ENCODE results near the gene IPPK. TPM values are rescaled to one million over a fixed set of nuclear protein-coding genes. Genes with fewer than 3 reads are reported as not detected.

Gene IPPK
- total RNA-seq, 1 experiment from 2014 or later: 10.6 TPM

DNA sequence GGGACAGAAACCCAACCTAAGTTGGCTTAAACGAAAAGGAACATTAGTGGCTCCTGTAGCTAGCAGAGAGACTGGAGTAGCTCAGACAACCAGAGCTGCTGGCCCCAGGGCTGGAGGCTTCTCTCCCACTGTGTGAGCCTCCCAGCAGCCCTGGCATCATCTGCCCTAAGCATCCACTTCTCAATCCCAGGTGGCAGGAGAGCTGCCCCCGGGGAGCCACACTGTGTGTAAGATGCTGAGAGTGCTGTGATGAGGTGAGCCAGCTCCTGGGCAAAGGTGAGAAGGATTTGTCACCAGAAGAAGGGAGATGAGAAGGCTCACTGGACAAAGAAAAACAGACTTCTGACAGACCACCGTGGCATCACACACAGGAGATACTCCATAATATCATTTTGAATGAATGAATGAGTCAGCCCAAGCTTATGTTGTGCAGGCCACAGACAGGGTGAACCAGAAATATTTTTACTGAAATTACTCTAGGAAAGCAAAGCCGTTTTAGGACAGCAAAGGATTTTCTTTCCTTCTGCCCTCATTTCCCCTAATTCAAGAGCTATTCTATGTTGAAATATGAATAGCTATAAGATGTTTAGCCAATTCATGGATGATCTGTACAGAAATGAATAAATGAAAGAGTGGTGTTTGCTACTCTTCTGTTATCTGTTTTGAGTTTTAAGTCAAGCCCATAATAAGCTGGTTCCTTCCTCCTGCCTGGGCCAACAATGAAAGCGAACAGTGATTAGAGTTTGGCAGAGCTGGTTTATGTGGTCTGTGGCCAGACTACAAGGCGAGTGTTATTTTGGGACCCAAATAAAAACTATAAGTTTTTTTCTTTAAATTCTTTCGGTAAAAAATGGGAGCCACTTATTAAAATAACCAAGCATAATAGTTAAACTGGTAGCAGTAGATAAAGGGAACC, 76.7 kb downstream of the IPPK start:
- Histone ChIP-seq H3K9me3 (ENCODE audit: low read length) (no peaks in the 10 kb centered on the region), H3K4me1 (ENCODE audit: insufficient read depth, low read length) (no peaks in the 10 kb centered on the region), H3K27me3 (ENCODE audit: low read length) (no peaks in the 10 kb centered on the region), H3K4me2 (ENCODE audit: low read length) (no peak overlapping the region), H2AFZ (ENCODE audit: low read length) (no peak overlapping the region), H3K79me2 (ENCODE audit: low read length) (no peaks in the 10 kb centered on the region), H3K9me2 (replicated peaks; ENCODE audit: low read length) (no peaks in the 10 kb centered on the region), H4K20me1 (ENCODE audit: low read length) (no peaks in the 10 kb centered on the region), H3K9ac (ENCODE audit: low read length) (no peak overlapping the region), H3K36me3 (ENCODE audit: low read depth, low read length) (no peaks in the 10 kb centered on the region), H3K4me3 (ENCODE audit: low read length) (no peak overlapping the region), H3F3A (ENCODE audit: low read length, unreplicated experiment) (no peaks in the 10 kb centered on the region), H3K27ac (ENCODE audit: low read length) (no peak overlapping the region)
- DNase-seq: no peak
- POLR2A ChIA-PET (ENCODE audit: unreplicated experiment): no interaction called here
- ATAC-seq: no peak
- TF ChIP-seq EZH2phosphoT487 (IDR thresholded peaks at IDR 0.05; ENCODE audit: borderline replicate concordance, low read length): no peak
- TF ChIP-seq, protein P1, sequence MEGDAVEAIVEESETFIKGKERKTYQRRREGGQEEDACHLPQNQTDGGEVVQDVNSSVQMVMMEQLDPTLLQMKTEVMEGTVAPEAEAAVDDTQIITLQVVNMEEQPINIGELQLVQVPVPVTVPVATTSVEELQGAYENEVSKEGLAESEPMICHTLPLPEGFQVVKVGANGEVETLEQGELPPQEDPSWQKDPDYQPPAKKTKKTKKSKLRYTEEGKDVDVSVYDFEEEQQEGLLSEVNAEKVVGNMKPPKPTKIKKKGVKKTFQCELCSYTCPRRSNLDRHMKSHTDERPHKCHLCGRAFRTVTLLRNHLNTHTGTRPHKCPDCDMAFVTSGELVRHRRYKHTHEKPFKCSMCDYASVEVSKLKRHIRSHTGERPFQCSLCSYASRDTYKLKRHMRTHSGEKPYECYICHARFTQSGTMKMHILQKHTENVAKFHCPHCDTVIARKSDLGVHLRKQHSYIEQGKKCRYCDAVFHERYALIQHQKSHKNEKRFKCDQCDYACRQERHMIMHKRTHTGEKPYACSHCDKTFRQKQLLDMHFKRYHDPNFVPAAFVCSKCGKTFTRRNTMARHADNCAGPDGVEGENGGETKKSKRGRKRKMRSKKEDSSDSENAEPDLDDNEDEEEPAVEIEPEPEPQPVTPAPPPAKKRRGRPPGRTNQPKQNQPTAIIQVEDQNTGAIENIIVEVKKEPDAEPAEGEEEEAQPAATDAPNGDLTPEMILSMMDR (conservative IDR thresholded peaks at IDR 0.05; ENCODE audit: low read depth, low read length): no peak
- no peak for TF ChIP-seq EZH2 (IDR thresholded peaks at IDR 0.05; ENCODE audit: low read length, unreplicated experiment)
- intact Hi-C loops (cut with micrococcal nuclease): no loop called here
- CTCF ChIA-PET: no interaction called here
- BruUV-seq (replicated peaks): no TSS peak

DNA sequence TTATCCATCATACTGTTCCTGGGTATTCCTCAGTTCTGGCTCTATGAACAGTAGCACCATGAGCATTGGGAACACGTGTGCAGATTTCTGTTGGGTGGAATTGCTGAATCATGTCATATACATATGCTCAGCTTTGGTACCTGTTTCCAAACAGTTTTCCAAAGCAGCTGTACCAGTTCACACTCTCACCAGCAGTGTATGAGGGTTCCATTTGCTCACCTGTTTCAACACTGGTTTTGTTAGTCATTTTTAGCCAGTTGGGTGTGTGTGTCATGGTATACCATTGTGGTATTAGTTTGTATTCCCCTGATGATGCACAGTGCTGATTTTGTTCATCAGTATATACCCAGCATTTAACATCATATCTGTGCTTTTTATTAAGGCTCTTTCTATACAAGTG, 77.4 kb downstream of the IPPK start:
- intact Hi-C loops (cut with micrococcal nuclease): no loop called here
- no peaks in the 10 kb centered on the region for H3K27me3 ChIP-seq (ENCODE audit: low read length)
- H3K4me2 ChIP-seq (ENCODE audit: low read length): no peak overlapping the region
- CTCF ChIA-PET: no interaction called here
- ATAC-seq (no peak), DNase-seq (peak; percentile 4)
- no peak overlapping the region for H3K4me3 ChIP-seq (ENCODE audit: low read length)
- no peaks in the 10 kb centered on the region for H3K9me2 ChIP-seq (replicated peaks; ENCODE audit: low read length)
- H3K4me1 ChIP-seq (ENCODE audit: insufficient read depth, low read length): no peaks in the 10 kb centered on the region
- no peaks in the 10 kb centered on the region for H3K79me2 ChIP-seq (ENCODE audit: low read length)
- H2AFZ ChIP-seq (ENCODE audit: low read length): no peak overlapping the region
- no TSS peak for BruUV-seq (replicated peaks)
- H3K27ac ChIP-seq (ENCODE audit: low read length): no peak overlapping the region
- H3F3A ChIP-seq (ENCODE audit: low read length, unreplicated experiment): no peaks in the 10 kb centered on the region
- no peaks in the 10 kb centered on the region for H4K20me1 ChIP-seq (ENCODE audit: low read length)
- POLR2A ChIA-PET (ENCODE audit: unreplicated experiment): no interaction called here
- H3K9ac ChIP-seq (ENCODE audit: low read length): no peak overlapping the region
- H3K36me3 ChIP-seq (ENCODE audit: low read depth, low read length): no peaks in the 10 kb centered on the region
- H3K9me3 ChIP-seq (ENCODE audit: low read length): no peaks in the 10 kb centered on the region
- TF ChIP-seq EZH2phosphoT487 (IDR thresholded peaks at IDR 0.05; ENCODE audit: borderline replicate concordance, low read length) (no peak), EZH2 (IDR thresholded peaks at IDR 0.05; ENCODE audit: low read length, unreplicated experiment) (no peak)
- TF ChIP-seq, protein P1 (conservative IDR thresholded peaks at IDR 0.05; ENCODE audit: low read depth, low read length): no peak

DNA sequence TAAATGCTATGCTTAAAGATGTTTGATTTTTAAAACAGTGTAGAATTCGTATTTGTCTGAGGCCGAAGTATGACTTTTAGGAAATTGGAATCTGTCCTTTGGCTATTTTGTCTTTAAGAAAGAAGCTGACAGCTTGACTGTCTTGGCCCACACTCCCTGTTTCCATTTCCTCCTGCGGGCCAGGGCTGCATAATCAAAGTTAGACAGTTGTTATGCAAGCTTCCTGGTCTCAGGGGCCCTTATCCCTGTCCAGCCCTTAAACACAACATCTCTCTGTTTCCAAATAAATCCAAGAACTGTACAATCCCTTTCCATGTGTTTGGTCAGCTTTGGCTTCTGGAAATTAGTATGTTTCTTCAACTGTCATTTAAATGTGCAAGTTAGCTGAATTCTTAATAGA, 79.6 kb downstream of the IPPK start:
- POLR2A ChIA-PET (ENCODE audit: unreplicated experiment): no interaction called here
- H3F3A ChIP-seq (ENCODE audit: low read length, unreplicated experiment): no peaks in the 10 kb centered on the region
- H3K9me2 ChIP-seq (replicated peaks; ENCODE audit: low read length): no peaks in the 10 kb centered on the region
- H3K27ac ChIP-seq (ENCODE audit: low read length): no peak overlapping the region
- no peak overlapping the region for H2AFZ ChIP-seq (ENCODE audit: low read length)
- H3K9me3 ChIP-seq (ENCODE audit: low read length): no peaks in the 10 kb centered on the region
- no peak for DNase-seq
- intact Hi-C loops (cut with micrococcal nuclease): no loop called here
- H3K4me2 ChIP-seq (ENCODE audit: low read length): no peak overlapping the region
- CTCF ChIA-PET: no interaction called here
- H3K27me3 ChIP-seq (ENCODE audit: low read length): no peaks in the 10 kb centered on the region
- no peaks in the 10 kb centered on the region for H3K4me1 ChIP-seq (ENCODE audit: insufficient read depth, low read length)
- TF ChIP-seq EZH2phosphoT487 (IDR thresholded peaks at IDR 0.05; ENCODE audit: borderline replicate concordance, low read length) (no peak), EZH2 (IDR thresholded peaks at IDR 0.05; ENCODE audit: low read length, unreplicated experiment) (no peak)
- TF ChIP-seq, protein P1 (conservative IDR thresholded peaks at IDR 0.05; ENCODE audit: low read depth, low read length): no peak
- ATAC-seq: no peak
- H3K79me2 ChIP-seq (ENCODE audit: low read length): no peaks in the 10 kb centered on the region
- H3K4me3 ChIP-seq (ENCODE audit: low read length): no peak overlapping the region
- no peaks in the 10 kb centered on the region for H4K20me1 ChIP-seq (ENCODE audit: low read length)
- H3K36me3 ChIP-seq (ENCODE audit: low read depth, low read length): no peaks in the 10 kb centered on the region
- no TSS peak for BruUV-seq (replicated peaks)
- no peak overlapping the region for H3K9ac ChIP-seq (ENCODE audit: low read length)
